Measurements from ENCODE around the gene DAPL1.

The DAPL1 gene

DNA sequence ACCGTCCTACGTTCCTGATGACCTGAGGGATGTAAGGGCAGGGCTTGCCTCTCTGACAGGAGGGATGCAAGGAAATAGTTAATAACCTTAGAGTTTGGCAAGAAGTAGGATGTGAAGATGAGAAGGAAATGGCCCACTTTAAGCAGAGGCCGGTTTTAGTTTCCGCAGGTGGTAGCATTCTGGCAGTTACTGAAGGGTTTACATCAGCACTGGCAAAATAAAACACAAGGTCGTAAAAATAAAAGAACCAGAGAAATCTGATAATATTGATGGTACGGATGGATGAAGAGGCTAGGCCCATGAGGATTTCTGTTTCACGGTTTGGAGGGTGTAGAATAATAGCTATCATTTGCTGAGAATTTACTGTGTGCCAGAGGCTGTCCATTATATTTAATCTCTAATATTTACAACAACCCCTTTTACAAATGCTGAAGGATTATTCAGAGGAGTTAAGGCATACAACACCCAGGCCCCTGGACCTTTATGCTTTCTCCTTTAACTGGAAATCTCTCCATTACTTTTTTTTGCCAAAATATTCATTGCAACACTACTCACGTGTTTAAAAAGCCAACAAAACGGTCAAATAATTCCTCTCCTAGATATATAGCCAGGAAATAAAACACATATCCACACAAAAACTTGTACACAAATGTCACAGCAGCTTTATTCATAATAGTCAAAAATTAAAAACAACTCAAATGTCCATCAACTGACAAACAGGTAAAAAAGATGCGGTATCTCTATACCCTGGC lies 28.5 kb downstream of the DAPL1 start:
- Histone ChIP-seq H4K91ac (ENCODE audit: low read depth, low read length, poor library complexity) (no peak overlapping the region), H3K4me2 (ENCODE audit: insufficient read depth, low read length, poor library complexity, severe bottlenecking) (no peak overlapping the region), H2AK5ac (ENCODE audit: low read depth, low read length) (no peak overlapping the region), H3K9ac (ENCODE audit: low read depth, low read length, poor library complexity) (no peak overlapping the region), H3K27ac (replicated peaks; ENCODE audit: low read length) (no peak overlapping the region), H2BK12ac (ENCODE audit: low read length) (no peak overlapping the region), H2BK15ac (ENCODE audit: low read length) (no peak overlapping the region), H3K27me3 (ENCODE audit: control insufficient read depth in 3 of 3, insufficient read depth in 3 of 3, low read depth in 1 of 3, low read length in 3 of 3) (peaks cover 0 to 9% (median 0%) of the 10 kb centered on the region in 3 experiments), H2AFZ (ENCODE audit: low read length) (no peak overlapping the region), H3K4me1 (ENCODE audit: control insufficient read depth in 2 of 2, insufficient read depth in 1 of 2, low read depth in 1 of 2, low read length in 2 of 2) (peaks cover 0 to 11% of the 10 kb centered on the region in 2 donors), H3K14ac (ENCODE audit: low read length) (no peak overlapping the region), H3K4ac (ENCODE audit: low read length) (no peak overlapping the region), H3K23ac (ENCODE audit: low read depth, low read length, poor library complexity) (no peak overlapping the region), H3K18ac (ENCODE audit: low read length) (no peak overlapping the region), H3K79me1 (ENCODE audit: low read depth, low read length) (no peaks in the 10 kb centered on the region), H3K9me3 (replicated peaks in 1 of 2; ENCODE audit: control insufficient read depth in 2 of 2, insufficient read depth in 1 of 2, low read depth in 1 of 2, low read length in 2 of 2) (no peaks in the 10 kb centered on the region), H2BK5ac (ENCODE audit: low read length) (no peak overlapping the region), H3K36me3 (replicated peaks in 1 of 2; ENCODE audit: control insufficient read depth in 2 of 2, insufficient read depth in 2 of 2, low read length in 2 of 2) (no peaks in the 10 kb centered on the region), H3K4me3 (ENCODE audit: low read length in 2 of 2) (no peak overlapping the region), H2BK120ac (ENCODE audit: low read depth, low read length) (no peak overlapping the region), H4K8ac (ENCODE audit: low read depth, low read length) (no peak overlapping the region)
- WGBS, 2 donors (ENCODE audit: extremely low coverage in 2 of 2, insufficient read length in 2 of 2, insufficient replicate concordance in 1 of 2) = no CpG with 5 or more reads among the region's 10 CpGs
- no peak for DNase-seq (ENCODE audit: low spot score)

GRCh38 chr2:158825021-158825420 lies 29.9 kb downstream of the DAPL1 start:
- no peaks in the 10 kb centered on the region for H3K79me1 ChIP-seq (ENCODE audit: low read depth, low read length)
- no peak overlapping the region for H3K27ac ChIP-seq (replicated peaks; ENCODE audit: low read length)
- no peak overlapping the region for H2BK120ac ChIP-seq (ENCODE audit: low read depth, low read length)
- no peak overlapping the region for H3K9ac ChIP-seq (ENCODE audit: low read depth, low read length, poor library complexity)
- no peak overlapping the region for H3K18ac ChIP-seq (ENCODE audit: low read length)
- H2AK5ac ChIP-seq (ENCODE audit: low read depth, low read length) = no peak overlapping the region
- no peak overlapping the region for H2BK15ac ChIP-seq (ENCODE audit: low read length)
- no CpG with 5 or more reads among the region's 3 CpGs for WGBS, 2 donors (ENCODE audit: extremely low coverage in 2 of 2, insufficient read length in 2 of 2, insufficient replicate concordance in 1 of 2)
- H3K4me2 ChIP-seq (ENCODE audit: insufficient read depth, low read length, poor library complexity, severe bottlenecking) = no peak overlapping the region
- no peak overlapping the region for H3K23ac ChIP-seq (ENCODE audit: low read depth, low read length, poor library complexity)
- H2BK5ac ChIP-seq (ENCODE audit: low read length) = no peak overlapping the region
- H3K4ac ChIP-seq (ENCODE audit: low read length) = no peak overlapping the region
- H4K91ac ChIP-seq (ENCODE audit: low read depth, low read length, poor library complexity) = no peak overlapping the region
- H3K14ac ChIP-seq (ENCODE audit: low read length) = no peak overlapping the region
- no peaks in the 10 kb centered on the region for H3K9me3 ChIP-seq (replicated peaks in 1 of 2; ENCODE audit: control insufficient read depth in 2 of 2, insufficient read depth in 1 of 2, low read depth in 1 of 2, low read length in 2 of 2)
- peaks cover 0 to 9% (median 0%) of the 10 kb centered on the region in 3 experiments for H3K27me3 ChIP-seq (ENCODE audit: control insufficient read depth in 3 of 3, insufficient read depth in 3 of 3, low read depth in 1 of 3, low read length in 3 of 3)
- no peaks in the 10 kb centered on the region for H3K36me3 ChIP-seq (replicated peaks in 1 of 2; ENCODE audit: control insufficient read depth in 2 of 2, insufficient read depth in 2 of 2, low read length in 2 of 2)
- H3K4me1 ChIP-seq (ENCODE audit: control insufficient read depth in 2 of 2, insufficient read depth in 1 of 2, low read depth in 1 of 2, low read length in 2 of 2) = peaks cover 0 to 13% of the 10 kb centered on the region in 2 donors
- no peak overlapping the region for H3K4me3 ChIP-seq (ENCODE audit: low read length in 2 of 2)
- no peak overlapping the region for H4K8ac ChIP-seq (ENCODE audit: low read depth, low read length)
- no peak for DNase-seq (ENCODE audit: low spot score)
- H2AFZ ChIP-seq (ENCODE audit: low read length) = no peak overlapping the region
- no peak overlapping the region for H2BK12ac ChIP-seq (ENCODE audit: low read length)

- Histone ChIP-seq H3K36me3 (replicated peaks in 1 of 2; ENCODE audit: control insufficient read depth in 2 of 2, insufficient read depth in 2 of 2, low read length in 2 of 2) (no peaks in the 10 kb centered on the region), H3K4ac (ENCODE audit: low read length) (no peak overlapping the region), H2BK5ac (ENCODE audit: low read length) (no peak overlapping the region), H3K4me2 (ENCODE audit: insufficient read depth, low read length, poor library complexity, severe bottlenecking) (no peak overlapping the region), H3K27ac (replicated peaks; ENCODE audit: low read length) (no peak overlapping the region), H3K4me1 (ENCODE audit: control insufficient read depth in 2 of 2, insufficient read depth in 1 of 2, low read depth in 1 of 2, low read length in 2 of 2) (peaks cover 0 to 8% of the 10 kb centered on the region in 2 donors), H2BK120ac (ENCODE audit: low read depth, low read length) (no peak overlapping the region), H2BK15ac (ENCODE audit: low read length) (no peak overlapping the region), H3K9ac (ENCODE audit: low read depth, low read length, poor library complexity) (no peak overlapping the region), H3K9me3 (replicated peaks in 1 of 2; ENCODE audit: control insufficient read depth in 2 of 2, insufficient read depth in 1 of 2, low read depth in 1 of 2, low read length in 2 of 2) (no peaks in the 10 kb centered on the region), H3K14ac (ENCODE audit: low read length) (no peak overlapping the region), H3K23ac (ENCODE audit: low read depth, low read length, poor library complexity) (no peak overlapping the region), H2AK5ac (ENCODE audit: low read depth, low read length) (no peak overlapping the region), H3K4me3 (ENCODE audit: low read length in 2 of 2) (no peak overlapping the region), H3K27me3 (ENCODE audit: control insufficient read depth in 3 of 3, insufficient read depth in 3 of 3, low read depth in 1 of 3, low read length in 3 of 3) (no peaks in the 10 kb centered on the region), H3K18ac (ENCODE audit: low read length) (no peak overlapping the region), H4K8ac (ENCODE audit: low read depth, low read length) (no peak overlapping the region), H2AFZ (ENCODE audit: low read length) (no peak overlapping the region), H2BK12ac (ENCODE audit: low read length) (no peak overlapping the region), H3K79me1 (ENCODE audit: low read depth, low read length) (no peaks in the 10 kb centered on the region), H4K91ac (ENCODE audit: low read depth, low read length, poor library complexity) (no peak overlapping the region)
- no peak for DNase-seq (ENCODE audit: low spot score)
- no CpG with 5 or more reads among the region's 3 CpGs for WGBS, 2 donors (ENCODE audit: extremely low coverage in 2 of 2, insufficient read length in 2 of 2, insufficient replicate concordance in 1 of 2)
Observed at GRCh38 chr2:158826965-158827364, 31.8 kb downstream of the DAPL1 start.

DNA sequence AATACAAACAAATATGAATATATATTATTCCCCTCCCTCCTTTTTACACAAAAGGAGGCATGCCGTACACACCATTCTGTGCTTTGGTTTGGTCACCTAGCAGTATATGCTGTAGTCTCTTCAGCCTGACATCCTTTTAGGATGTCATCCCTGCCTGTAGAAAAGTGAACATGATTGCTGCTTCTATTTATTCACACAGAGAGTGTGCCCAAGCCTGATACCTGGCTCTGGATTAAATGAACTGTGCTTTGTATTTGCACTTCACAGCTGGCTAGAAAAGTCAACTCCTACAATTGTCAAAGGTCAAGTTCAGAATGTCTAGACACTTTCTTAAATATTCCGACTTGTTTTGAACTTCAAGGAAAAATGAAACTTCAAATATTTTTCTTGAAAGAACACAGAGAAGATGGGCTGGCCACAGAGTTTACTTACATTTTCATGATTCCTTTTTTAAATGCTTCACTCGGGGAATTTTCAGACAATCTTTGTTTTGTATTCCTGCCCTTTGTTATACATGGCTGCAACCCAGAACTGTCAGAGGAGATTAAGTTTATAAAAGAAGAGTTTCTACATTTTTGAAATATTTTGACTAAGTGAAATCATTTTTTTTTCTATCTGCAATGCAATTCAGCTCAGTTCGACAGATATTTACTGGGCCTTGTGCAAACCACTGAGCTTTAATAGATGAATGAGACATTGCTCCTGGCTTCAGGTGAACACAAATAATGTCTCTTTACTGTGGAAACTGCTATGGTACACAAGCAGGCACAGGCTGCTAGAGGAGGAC lies 33.5 kb downstream of the DAPL1 start:
- WGBS, 2 donors (ENCODE audit: extremely low coverage in 2 of 2, insufficient read length in 2 of 2, insufficient replicate concordance in 1 of 2) = no CpG with 5 or more reads among the region's 4 CpGs
- no peak overlapping the region for H2AK5ac ChIP-seq (ENCODE audit: low read depth, low read length)
- no peak overlapping the region for H3K4me2 ChIP-seq (ENCODE audit: insufficient read depth, low read length, poor library complexity, severe bottlenecking)
- H3K9ac ChIP-seq (ENCODE audit: low read depth, low read length, poor library complexity) = no peak overlapping the region
- H3K4ac ChIP-seq (ENCODE audit: low read length) = no peak overlapping the region
- H2BK15ac ChIP-seq (ENCODE audit: low read length) = no peak overlapping the region
- no peak overlapping the region for H2BK12ac ChIP-seq (ENCODE audit: low read length)
- H3K4me3 ChIP-seq (ENCODE audit: low read length in 2 of 2) = no peak overlapping the region
- no peak overlapping the region for H3K14ac ChIP-seq (ENCODE audit: low read length)
- H2BK120ac ChIP-seq (ENCODE audit: low read depth, low read length) = no peak overlapping the region
- H3K36me3 ChIP-seq (replicated peaks in 1 of 2; ENCODE audit: control insufficient read depth in 2 of 2, insufficient read depth in 2 of 2, low read length in 2 of 2) = no peaks in the 10 kb centered on the region
- H3K4me1 ChIP-seq (ENCODE audit: control insufficient read depth in 2 of 2, insufficient read depth in 1 of 2, low read depth in 1 of 2, low read length in 2 of 2) = peaks cover 0 to 4% of the 10 kb centered on the region in 2 donors
- H2BK5ac ChIP-seq (ENCODE audit: low read length) = no peak overlapping the region
- no peaks in the 10 kb centered on the region for H3K27me3 ChIP-seq (ENCODE audit: control insufficient read depth in 3 of 3, insufficient read depth in 3 of 3, low read depth in 1 of 3, low read length in 3 of 3)
- H3K9me3 ChIP-seq (replicated peaks in 1 of 2; ENCODE audit: control insufficient read depth in 2 of 2, insufficient read depth in 1 of 2, low read depth in 1 of 2, low read length in 2 of 2) = no peaks in the 10 kb centered on the region
- no peak overlapping the region for H4K8ac ChIP-seq (ENCODE audit: low read depth, low read length)
- no peak overlapping the region for H3K27ac ChIP-seq (replicated peaks; ENCODE audit: low read length)
- H2AFZ ChIP-seq (ENCODE audit: low read length) = no peak overlapping the region
- H3K18ac ChIP-seq (ENCODE audit: low read length) = no peak overlapping the region
- H4K91ac ChIP-seq (ENCODE audit: low read depth, low read length, poor library complexity) = no peak overlapping the region
- H3K23ac ChIP-seq (ENCODE audit: low read depth, low read length, poor library complexity) = no peak overlapping the region
- no peaks in the 10 kb centered on the region for H3K79me1 ChIP-seq (ENCODE audit: low read depth, low read length)
- no peak for DNase-seq (ENCODE audit: low spot score)
